Stimulated activated CD8-positive, alpha-beta memory T cell treated with anti-CD3 and anti-CD28 coated beads, Interleukin-12 subunit alpha, Interleukin-12 subunit beta, amount 100 ng/mL, for 24 hours (primary cell): ENCODE results near the gene ABLIM3.

Experiments
- DNase-seq: peaks from one replicate; pipeline ENCODE4 v3.0.0-alpha.2; 2020; ENCODE audit errors: extremely low read depth

The ABLIM3 gene

DNA sequence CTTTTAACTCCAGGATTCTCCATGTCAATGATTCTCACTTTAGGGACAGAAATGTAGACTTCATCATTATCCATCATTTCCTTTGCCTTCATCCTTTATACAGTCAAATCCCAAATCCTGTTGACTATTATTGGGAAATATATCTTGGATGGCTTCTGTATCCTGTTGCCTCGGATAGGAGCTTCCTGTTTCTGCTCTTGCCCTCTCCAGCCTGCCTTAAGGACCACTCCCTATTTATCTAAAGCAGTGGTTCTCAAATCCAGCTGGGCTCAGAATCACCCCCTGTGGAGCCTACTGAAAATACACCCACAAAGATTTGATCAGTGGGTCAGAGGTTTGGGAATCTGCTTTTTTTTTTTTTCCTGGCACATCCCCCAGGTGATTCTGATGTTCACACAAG, 138.8 kb downstream of the ABLIM3 start:
- no peak for DNase-seq

DNA sequence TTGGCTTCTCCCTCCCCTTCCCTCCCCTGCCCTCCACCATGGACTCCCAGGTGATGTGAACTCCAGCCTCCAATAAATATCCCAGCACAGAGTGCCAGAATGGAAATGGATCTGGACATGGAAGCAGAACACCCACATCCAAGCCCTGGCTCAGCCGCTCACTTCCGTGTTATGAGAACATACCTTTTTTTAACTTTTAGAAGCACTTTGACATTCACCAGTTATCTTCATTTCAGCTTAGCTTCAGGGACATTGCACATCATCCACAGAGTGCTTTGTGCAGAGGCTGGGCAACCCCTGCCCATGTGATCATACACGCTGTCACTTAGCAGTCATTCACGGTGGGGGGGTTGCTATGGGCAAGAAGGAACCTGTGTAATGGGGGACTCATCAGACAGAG, 139.5 kb downstream of the ABLIM3 start:
- no peak for DNase-seq

DNA sequence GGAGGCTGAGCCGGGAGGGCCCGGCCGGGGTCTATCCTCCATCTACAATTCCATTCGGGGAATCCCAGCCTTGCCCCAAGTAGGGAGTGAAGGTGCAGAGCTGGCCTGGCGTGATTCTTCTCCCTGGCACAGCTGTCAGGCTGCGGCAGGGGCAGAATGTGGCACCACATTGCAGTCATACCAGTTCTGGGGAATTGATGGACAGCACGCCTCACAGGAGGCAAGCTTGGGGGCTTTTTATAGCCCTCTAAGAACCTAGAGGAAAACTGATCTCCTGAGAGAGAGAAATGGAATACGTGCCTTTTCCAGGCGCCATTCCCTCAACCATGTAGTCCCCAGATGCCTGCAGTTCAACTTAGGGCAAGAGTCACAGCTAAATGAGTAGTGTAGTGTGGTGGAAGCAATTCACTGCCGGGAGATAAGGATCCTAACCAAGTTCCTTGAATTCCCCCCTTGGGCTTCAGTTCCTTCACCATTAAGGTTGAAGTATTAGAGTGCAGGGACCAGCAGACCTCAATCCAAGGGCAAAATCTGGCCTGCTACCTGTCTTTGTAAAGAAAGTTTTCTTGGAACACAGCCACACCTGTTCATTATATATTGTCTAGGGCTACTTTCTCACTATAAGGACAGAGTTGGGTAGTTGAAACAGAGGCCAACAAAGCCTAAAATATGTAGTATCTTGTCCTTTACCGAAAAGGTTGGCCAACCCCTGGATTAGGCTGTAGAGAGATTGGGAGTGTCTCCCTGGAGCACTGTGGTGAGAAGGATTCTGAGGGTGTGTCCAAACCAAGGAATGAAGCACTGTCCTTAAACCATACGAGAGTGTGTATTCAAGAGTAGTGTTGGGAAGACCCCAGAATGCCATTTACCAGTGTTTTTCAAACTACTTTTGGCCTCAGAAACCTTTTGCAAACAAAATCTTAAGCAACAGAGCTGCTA, 141.0 kb downstream of the ABLIM3 start:
- DNase-seq = no peak

DNA sequence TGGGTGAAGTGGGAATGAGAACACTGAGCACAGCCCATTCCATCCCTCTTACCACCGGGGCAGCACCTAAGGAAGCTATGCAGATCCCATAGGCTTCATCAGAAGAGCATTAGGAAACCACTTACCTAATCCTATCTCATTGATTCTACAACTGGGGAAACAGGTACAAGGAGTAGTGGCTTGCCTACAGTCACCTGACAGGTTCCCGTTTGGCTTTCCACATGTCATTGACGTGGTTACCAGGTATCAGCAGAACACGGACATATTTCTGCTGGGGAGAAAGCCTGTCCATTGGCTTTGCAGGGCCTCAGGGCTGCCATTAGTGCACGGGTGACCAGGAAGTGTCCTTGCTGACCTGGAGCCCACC, 141.7 kb downstream of the ABLIM3 start:
- DNase-seq = no peak

DNA sequence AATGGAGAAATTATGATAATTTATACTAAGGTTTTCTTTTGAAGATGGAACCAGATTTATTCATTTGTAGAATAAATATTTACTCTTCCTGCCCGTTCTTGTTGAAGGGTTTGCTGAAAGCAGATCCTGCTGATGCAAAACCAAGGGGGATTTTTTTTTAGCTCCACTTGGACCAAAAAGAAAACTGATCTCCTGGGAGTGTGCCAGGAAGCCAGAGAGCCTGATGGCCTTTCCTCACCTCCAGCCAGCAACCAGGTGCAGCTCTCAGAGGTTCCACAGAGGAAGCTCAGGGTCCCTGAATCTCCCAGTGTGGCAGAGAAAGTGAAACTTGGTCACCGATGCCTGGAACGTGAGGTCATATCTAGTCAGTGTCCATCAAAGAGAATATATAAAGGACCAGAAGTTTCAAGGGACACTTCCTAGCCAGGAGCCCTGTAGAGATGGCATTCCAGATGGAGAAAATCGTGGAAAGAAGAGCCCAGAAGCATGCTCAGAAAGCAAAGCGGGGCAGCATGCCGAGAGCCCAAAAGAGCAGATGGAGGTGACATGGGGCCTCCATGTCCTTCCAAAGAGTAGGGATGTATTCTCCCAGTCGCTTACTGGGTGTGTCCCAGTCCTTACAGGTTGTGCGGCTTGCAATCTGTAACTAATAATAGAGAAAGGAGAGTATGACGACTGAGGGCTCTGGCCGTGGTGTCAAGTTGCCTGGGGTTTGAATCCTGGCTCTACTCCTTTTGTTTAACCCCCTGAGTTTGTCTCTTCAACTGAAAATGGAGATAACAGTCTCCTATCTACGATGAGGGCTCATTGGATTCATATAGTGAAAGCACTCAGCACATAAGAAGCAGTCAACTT, 142.6 kb downstream of the ABLIM3 start:
- no peak for DNase-seq

DNA sequence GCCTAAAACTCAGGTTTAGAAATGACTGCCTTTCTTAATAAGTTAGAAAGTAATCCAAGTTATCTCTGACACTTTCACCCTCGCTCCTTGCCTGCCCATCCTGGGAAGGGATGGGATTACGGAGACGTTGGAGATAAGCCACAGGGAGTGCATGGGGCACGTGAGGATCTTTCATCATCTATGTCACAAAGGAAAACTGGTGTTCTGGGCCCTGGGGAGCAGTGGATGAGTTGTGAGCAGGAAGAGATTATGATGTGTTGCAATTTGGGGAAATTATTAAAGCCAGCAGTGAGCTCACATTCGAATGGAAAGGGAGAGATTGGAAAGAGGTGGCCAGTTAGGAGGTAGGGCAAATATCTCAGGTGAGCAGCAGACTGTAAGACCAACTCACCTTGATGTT, 143.2 kb downstream of the ABLIM3 start:
- DNase-seq = no peak

DNA sequence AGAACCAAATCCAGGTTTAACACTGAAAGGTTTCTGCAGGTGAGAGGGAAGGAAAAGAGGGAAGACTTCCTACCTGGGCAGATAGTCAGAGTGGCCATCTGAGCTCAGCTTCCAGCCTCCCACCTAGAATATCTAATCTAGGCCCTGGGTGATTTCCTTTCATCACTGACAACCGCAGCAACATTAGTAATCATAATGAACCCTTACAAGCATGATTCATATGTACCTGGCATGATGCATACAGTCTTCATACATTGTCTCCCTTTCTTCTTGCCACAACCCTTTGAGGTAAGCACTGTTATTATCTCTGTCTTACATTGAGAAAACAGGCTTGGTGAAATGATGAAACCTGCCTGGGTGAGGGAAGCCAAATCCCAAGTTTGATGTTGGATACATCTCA, 143.9 kb downstream of the ABLIM3 start:
- DNase-seq = no peak

DNA sequence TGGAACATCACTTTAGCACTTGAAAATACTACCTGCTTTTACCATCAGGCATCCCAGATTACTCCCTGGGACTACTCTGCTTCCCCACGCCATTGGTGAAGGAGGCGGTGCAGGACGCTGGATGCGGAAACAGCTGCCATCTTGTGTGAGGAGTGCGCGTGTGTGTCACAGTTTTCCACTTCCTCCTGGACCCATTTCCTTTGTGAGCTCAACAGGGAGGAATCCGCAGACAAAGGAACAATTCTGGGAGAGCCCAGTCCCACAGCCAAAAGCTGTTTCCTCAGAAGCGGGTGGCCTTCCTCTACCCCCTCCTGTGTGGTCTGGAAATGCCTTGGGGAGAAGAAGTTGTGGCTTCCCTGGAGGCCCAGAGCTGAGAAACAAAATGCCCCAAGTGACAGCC, 147.1 kb downstream of the ABLIM3 start:
- DNase-seq = no peak

DNA sequence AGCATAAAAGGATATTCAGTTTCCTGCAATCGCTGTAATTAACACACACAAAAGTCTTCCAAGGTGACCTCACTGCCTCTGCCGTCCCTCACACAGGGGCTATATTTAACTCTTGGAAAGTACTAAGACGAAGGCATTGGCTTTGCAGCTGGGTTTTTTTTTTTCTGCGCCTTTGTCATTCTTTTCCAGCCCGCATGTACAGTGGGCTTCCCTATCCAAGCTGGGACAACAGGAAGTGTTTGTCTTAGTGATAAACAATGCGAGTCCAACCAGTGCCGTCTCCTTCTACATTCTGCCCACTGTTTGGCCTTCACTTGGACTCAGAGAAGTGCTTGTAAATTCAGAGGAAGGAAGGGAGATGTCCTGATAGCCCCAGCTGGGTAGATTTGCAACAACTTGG, 148.0 kb downstream of the ABLIM3 start:
- no peak for DNase-seq

DNA sequence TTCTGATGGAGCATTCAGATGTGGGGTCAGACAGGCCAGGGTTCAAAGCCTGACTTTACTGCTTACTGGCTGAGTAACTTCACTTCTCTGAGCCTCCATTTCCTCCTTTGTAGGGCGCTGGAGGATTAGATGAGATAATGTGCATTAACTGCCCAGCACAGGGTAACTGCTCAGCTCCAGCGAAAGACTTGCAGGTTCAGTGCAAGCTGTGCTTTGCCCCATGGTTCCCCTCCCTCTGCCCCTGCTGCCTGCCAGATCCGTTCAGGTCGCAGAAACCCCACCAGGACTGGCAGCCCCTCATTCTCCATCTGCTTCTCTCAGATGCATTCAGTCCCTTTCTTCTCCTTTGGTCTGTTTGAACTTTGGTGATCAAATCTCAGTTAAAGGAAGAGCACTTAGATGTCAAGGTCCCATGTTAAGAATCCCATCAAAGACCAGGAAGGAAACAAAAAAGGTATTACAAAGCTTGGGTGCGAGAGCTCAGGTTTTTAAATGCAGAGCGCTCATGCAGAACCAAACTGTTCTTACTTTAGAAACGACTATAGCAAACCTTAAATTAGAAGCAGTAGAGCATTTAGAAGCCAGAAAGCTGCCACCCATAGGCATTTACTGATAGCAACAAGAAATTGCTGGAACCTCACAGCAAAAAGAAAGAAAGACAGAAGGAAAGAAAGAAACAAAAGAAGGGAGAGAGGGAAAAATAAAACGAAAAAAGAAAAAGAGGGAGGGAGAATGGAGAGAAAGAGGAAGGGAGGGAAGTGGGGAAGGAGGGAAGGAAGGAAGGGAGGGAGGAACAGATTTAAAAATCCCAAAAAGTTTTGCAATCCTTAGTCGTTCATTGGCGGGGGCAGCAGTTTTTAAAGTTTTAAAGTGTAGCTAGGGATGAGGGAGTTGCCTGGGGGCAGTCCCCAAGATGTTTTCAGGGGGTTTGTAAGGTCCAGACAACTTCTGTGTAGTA, 153.9 kb downstream of the ABLIM3 start:
- no peak for DNase-seq

DNA sequence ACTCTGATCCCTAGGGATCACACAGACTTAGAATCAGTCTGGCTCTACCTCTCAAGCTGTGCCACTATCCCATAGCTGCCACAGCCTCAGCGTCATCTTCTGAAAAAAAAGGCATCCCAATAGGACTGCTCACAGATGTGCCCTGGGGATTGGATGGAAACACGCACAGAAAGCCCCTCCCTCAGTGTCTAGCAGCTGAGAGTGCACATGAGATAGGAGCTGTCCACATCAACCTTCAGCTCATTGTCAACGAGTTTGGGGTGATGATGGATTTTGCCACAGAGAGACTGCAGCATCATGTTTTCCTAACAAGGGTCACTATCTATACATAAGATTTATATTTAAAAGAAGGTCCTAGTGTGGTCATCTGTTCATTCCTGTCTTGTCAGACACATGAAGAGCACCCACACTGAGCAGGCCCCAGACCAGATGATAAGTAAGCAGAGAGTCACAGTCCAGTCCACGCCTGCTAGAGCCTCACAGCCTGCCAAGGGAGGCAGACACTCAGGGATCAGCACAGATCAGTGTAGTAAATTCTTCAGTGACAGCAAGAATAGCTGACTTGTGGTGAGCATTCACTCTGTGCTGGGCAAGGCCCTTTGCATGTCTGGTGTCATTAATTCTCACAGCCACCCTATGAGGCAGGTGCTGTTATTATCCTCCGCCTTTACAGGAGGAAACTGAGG, 156.2 kb downstream of the ABLIM3 start:
- DNase-seq = no peak

DNA sequence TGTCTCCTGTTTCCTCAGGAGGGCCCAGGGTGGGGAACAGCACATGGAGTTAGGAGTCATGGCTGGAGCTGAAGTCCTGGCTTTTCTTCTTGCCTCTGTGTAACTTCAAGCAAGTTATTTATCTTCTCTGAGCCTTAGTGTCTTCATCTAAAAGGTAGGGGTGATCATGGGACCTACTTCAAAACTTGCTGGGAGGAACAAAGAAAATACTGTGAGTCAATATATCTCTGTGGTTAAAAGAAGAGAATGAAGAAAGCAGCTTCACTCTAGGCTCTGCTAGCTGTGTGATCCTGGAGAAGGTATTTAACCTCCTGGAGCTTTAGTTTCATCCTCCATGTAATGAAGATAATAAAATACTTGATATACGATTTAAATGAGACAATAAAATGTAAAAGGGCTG, 156.9 kb downstream of the ABLIM3 start:
- no peak for DNase-seq

DNA sequence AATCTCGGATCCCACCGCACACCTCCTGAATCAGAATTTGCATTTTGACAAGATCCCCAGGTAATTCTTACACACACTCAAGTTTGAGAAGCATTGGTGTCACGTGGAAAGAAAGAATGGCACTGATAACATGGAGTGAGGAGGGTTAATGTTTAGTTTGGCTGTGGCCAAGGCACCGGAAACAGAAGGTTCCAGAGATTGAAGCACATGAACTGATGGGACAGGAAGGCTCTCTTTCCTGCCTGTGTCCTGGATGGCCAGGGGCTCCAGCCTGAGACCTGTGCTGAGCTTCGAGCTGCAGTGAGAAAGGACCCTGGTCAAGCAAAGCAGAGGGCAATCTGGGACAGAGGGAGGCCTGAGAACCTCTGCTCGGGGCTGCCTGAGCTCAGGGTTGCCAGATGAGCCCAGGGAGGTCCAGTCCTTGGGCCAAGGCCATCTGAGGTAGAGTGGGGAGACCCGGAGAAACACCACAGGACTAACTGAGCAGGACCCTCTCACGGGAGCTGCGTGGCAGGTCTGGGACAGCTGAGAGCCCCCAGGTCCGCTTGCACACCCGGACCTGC, 157.6 kb downstream of the ABLIM3 start:
- DNase-seq = no peak

DNA sequence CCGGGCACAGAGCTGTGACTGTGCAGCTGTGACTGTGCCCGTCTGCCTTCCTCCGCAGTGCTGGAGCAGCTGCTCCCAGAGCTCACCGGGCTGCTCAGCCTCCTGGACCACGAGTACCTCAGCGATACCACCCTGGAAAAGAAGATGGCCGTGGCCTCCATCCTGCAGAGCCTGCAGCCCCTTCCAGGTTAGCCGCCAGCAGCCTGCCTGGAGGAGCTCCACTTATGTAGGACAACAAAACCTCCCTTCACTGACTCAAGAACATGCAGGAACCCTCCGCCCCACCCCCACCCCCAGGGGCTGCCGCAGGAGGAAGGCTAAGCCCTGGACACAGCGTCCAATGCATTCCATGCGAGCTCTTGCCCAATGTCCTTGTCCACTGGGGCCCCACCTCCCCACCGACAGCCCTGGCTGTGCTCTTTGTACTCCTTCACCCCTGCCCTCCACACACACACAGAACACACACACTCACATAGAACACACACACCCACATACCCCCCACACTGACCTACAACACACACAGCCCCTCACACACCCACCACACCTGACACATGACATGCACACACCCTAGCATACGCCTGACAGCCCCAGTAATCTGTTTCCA, 158.3 kb downstream of the ABLIM3 start:
- DNase-seq = no peak

DNA sequence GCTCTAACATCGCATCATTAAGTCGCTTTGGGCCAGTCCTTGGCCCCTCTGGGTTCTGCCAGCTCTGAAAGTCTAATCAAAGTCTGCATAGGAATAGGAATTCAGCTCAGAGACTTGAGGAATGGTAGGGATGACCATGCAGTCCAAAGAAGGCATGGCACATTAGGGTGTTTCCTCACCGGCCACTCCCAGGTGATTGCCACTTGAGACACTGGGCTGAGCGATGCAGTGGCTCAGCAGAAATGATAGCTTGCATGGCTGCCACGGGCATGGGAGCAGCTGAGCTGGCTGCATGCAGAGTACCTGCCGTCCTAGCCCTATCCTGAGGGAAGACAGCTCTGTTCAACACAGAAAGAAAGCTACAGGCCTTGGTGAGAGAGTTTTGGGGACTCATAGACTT, 159.1 kb downstream of the ABLIM3 start:
- DNase-seq = no peak

DNA sequence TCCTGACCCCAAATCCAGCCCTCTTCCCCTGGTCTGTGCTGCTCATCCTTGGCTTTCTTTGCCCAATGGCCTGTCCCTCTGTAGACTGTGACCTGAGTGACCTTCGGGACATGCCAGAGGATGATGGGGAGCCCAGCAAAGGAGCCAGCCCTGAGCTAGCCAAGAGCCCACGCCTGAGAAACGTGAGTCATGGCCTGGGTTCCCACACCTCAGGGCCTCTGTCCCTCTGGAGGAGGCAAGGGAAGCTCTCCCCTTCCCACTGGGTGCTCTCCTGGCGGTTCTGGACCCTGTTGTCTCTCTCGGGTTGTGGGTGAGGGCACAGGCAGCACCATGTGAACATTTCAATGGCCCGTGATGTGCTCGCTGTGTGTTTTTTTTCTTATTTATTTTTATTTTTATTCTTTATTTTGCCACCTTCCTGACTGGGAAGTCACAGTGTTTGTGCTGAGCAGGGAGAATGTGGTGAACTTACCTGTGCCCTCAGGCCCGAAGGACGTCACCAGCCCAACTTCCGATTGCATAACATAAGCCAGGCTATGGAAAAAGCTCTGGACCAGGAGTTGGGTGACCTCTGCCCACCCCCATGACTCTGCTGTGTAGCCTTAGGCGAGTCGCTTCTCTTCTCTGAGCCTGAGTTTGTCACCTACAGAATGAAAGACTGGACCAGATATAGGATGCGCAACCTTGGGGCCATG, 159.9 kb downstream of the ABLIM3 start:
- DNase-seq = no peak

DNA sequence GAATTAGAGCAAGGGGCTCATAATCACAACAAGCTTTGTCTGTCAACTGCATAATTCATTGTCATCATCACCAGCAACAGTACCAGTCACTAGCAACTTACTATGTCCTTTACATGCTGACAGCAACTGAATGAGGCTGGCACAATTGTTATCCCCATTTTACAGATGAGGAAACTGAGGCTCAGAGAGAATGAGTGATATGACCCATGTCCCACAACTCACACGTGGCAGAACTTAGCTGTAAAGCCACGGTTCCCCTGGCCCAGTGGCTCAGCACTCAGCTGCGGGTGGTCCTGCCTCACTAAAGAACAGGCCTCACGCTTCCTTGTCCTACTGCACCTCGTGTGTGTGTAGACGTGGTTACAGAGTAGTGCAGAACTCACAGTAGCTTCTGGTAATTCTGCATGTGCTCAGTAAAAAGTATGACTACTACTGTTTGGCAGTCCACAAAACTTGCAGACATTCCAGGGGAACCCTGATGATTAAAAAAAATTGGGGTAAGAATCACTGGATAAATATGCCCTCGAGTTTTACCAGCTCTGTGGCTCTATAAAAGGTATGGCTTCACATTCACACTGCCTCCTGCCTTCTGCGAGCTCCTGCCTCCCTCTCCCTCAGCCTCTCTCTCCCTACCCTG, 160.6 kb downstream of the ABLIM3 start:
- DNase-seq = no peak

DNA sequence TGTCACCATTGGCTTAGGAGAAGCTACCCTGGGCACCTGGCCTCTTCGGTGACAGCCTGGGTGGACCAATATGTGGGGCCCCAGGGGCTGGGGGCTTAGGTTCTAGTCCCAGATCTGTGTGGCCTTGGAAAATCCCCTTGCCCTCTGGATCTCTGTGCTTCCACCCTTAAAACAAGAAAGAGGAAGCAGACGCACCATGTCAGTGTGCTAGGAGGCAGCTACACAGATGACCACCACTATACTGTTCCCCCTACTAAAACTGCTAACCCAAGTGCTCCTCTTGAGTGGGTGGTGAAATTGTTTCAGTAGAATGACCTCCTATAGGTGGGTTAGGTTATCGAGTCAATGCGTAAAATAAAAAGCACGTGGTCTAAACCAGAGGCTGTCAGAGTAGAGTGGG, 161.3 kb downstream of the ABLIM3 start:
- DNase-seq = no peak

DNA sequence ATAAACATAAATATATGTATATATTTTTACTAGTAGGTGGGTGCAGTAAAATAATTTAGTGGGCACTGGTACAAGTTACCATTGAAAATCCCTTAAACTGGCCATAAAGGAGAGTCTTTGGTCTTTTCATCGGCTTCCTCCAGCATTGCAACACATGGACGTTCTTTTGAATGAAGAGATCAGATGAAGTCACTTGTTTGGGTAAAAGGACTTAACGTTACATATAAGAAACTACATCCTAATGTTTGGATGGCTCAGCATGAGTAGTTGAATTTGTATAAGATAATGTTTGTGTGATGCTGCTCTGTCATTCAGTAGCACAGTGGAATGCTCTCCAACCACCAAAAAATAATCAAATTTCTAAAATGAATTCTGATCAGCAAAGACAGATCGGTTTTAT, 161.9 kb downstream of the ABLIM3 start:
- DNase-seq = no peak
